Fibroblast of lung (primary cell): Measurements from ENCODE around the gene ACAP3. TPM values are rescaled to one million over a fixed set of nuclear protein-coding genes. Genes with fewer than 3 reads are reported as not detected.

Source experiments
- DNase-seq, 2 donors: peaks; one replicate each; pipeline versions ENCODE4 v3.0.0 to v3.0.0-alpha.2; 2010; ENCODE audit warnings: low read depth in 2 of 2
- H2AFZ ChIP-seq: 2 replicates; pipeline ENCODE4 v1.5.1; 2012; ENCODE audit warnings: low read length, control low read depth, inconsistent platforms
- H3K27ac ChIP-seq: 2 replicates; pipeline ENCODE4 v1.5.1; 2011; ENCODE audit warnings: low read length, control low read depth; ENCODE audit not compliant: insufficient read depth
- H3K27me3 ChIP-seq: 2 replicates; pipeline ENCODE4 v1.5.1; 2011; ENCODE audit warnings: mild to moderate bottlenecking, low read length; ENCODE audit not compliant: control insufficient read depth, insufficient read depth
- H3K36me3 ChIP-seq: 2 replicates; pipeline ENCODE4 v1.5.1; 2011; ENCODE audit warnings: low read length; ENCODE audit not compliant: control insufficient read depth, insufficient read depth
- H3K4me1 ChIP-seq: 2 replicates; pipeline ENCODE4 v1.5.1; 2011; ENCODE audit warnings: low read length; ENCODE audit not compliant: control insufficient read depth, insufficient read depth; ENCODE audit errors: extremely low read depth
- H3K4me2 ChIP-seq: 2 replicates; pipeline ENCODE4 v1.5.1; 2011; ENCODE audit warnings: low read length, control low read depth; ENCODE audit not compliant: insufficient read depth; ENCODE audit errors: extremely low read depth
- H3K4me3 ChIP-seq, 4 experiments: fragments of 200-600 bp in 1 of 4; sonication (generic) in 1 of 4; replicated peaks in 1 of 4; 2 replicates each; pipeline ENCODE4 v1.5.1; 2011 to 2016; ENCODE audit warnings: low read length in 4 of 4, low read depth in 3 of 4, mild to moderate bottlenecking in 3 of 4, control low read depth in 2 of 4, inconsistent platforms in 1 of 4, mixed read lengths in 1 of 4; ENCODE audit not compliant: insufficient read depth in 1 of 4; ENCODE audit errors: control extremely low read depth in 1 of 4
- H3K79me2 ChIP-seq: 2 replicates; pipeline ENCODE4 v1.5.1; 2012; ENCODE audit warnings: mild to moderate bottlenecking, low read length, inconsistent platforms; ENCODE audit not compliant: control insufficient read depth, insufficient read depth
- H3K9ac ChIP-seq: 2 replicates; pipeline ENCODE4 v1.5.1; 2011; ENCODE audit warnings: mild to moderate bottlenecking, low read length, control low read depth; ENCODE audit not compliant: insufficient read depth
- H3K9me3 ChIP-seq: 2 replicates; pipeline ENCODE4 v1.5.1; 2012; ENCODE audit warnings: low read depth, low read length; ENCODE audit not compliant: control insufficient read depth, insufficient read depth
- H4K20me1 ChIP-seq: 2 replicates; pipeline ENCODE4 v1.5.1; 2011; ENCODE audit warnings: low read length; ENCODE audit not compliant: control insufficient read depth, insufficient read depth; ENCODE audit errors: extremely low read depth
- EZH2 ChIP-seq: IDR thresholded peaks from 2 replicates; pipeline ENCODE4 v1.5.1; 2012; ENCODE audit warnings: low read length, control low read depth, mild to moderate bottlenecking; ENCODE audit errors: missing control alignments
- polyA plus RNA-seq, 2 donors: library from polyadenylated mRNA; depleted of rRNA in 1 of 2; stranded (reverse) in 1 of 2; unstranded in 1 of 2; fragments of >200 nt; gene quantifications; 2 replicates each; pipeline ENCODE4 v1.2.1, GENCODE V29; 2011 to 2012; ENCODE audit warnings: missing spikeins in 1 of 2
- total RNA-seq: library from RNA; depleted of rRNA; stranded (reverse); fragments of >200 nt; gene quantifications from 2 replicates; pipeline ENCODE4 v1.2.1, GENCODE V29; 2014
- TF ChIP-seq, protein P1 (sequence below), 2 donors: IDR thresholded peaks in 1 of 2; conservative IDR thresholded peaks in 1 of 2; 1 replicate in 1 of 2; 2 replicates in 1 of 2; pipeline ENCODE4 v1.5.1; 2011 to 2012; ENCODE audit warnings: low read length in 2 of 2, control low read depth in 1 of 2, inconsistent platforms in 1 of 2, low read depth in 1 of 2, mild to moderate bottlenecking in 1 of 2

Gene ACAP3
- total and polyA plus RNA-seq, 2 donors (not counting 1 experiment from before 2014, with no cell fraction given): 15.3 to 50.9 TPM

DNA sequence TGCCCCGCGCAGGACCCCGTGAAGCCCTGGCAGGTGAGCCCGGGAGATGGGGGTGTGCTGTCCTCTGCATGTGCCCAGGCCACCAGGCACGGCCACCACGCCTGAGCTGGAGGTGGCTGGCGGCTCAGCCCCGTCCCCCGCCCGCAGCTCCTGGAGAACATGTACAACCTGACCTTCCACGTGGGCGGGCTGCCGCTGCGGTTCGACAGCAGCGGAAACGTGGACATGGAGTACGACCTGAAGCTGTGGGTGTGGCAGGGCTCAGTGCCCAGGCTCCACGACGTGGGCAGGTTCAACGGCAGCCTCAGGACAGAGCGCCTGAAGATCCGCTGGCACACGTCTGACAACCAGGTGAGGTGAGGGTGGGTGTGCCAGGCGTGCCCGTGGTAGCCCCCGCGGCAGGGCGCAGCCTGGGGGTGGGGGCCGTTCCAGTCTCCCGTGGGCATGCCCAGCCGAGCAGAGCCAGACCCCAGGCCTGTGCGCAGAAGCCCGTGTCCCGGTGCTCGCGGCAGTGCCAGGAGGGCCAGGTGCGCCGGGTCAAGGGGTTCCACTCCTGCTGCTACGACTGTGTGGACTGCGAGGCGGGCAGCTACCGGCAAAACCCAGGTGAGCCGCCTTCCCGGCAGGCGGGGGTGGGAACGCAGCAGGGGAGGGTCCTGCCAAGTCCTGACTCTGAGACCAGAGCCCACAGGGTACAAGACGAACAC, 25.2 kb upstream of the ACAP3 start:
- Histone ChIP-seq H2AFZ (no peak overlapping the region), H3K36me3 (peaks cover 13% of the 10 kb centered on the region), H3K27me3 (no peaks in the 10 kb centered on the region), H4K20me1 (no peaks in the 10 kb centered on the region), H3K4me1 (no peaks in the 10 kb centered on the region), H3K27ac (no peak overlapping the region), H3K9me3 (no peaks in the 10 kb centered on the region), H3K9ac (no peak overlapping the region), H3K4me2 (no peak overlapping the region), H3K79me2 (no peaks in the 10 kb centered on the region), H3K4me3 (no peak overlapping the region)
- no peak for DNase-seq
- no peak for TF ChIP-seq EZH2
- TF ChIP-seq, protein P1, sequence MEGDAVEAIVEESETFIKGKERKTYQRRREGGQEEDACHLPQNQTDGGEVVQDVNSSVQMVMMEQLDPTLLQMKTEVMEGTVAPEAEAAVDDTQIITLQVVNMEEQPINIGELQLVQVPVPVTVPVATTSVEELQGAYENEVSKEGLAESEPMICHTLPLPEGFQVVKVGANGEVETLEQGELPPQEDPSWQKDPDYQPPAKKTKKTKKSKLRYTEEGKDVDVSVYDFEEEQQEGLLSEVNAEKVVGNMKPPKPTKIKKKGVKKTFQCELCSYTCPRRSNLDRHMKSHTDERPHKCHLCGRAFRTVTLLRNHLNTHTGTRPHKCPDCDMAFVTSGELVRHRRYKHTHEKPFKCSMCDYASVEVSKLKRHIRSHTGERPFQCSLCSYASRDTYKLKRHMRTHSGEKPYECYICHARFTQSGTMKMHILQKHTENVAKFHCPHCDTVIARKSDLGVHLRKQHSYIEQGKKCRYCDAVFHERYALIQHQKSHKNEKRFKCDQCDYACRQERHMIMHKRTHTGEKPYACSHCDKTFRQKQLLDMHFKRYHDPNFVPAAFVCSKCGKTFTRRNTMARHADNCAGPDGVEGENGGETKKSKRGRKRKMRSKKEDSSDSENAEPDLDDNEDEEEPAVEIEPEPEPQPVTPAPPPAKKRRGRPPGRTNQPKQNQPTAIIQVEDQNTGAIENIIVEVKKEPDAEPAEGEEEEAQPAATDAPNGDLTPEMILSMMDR (conservative IDR thresholded peaks at IDR 0.05 in 1 of 2, IDR thresholded peaks at IDR 0.05 in 1 of 2; ENCODE audit: low read depth in 1 of 2, low read length in 2 of 2): no peak

DNA sequence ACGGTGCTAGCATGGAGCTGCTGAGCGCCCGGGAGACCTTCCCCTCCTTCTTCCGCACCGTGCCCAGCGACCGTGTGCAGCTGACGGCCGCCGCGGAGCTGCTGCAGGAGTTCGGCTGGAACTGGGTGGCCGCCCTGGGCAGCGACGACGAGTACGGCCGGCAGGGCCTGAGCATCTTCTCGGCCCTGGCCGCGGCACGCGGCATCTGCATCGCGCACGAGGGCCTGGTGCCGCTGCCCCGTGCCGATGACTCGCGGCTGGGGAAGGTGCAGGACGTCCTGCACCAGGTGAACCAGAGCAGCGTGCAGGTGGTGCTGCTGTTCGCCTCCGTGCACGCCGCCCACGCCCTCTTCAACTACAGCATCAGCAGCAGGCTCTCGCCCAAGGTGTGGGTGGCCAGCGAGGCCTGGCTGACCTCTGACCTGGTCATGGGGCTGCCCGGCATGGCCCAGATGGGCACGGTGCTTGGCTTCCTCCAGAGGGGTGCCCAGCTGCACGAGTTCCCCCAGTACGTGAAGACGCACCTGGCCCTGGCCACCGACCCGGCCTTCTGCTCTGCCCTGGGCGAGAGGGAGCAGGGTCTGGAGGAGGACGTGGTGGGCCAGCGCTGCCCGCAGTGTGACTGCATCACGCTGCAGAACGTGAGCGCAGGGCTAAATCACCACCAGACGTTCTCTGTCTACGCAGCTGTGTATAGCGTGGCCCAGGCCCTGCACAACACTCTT, 24.5 kb upstream of the ACAP3 start:
- H3K27me3 ChIP-seq: no peaks in the 10 kb centered on the region
- H4K20me1 ChIP-seq: no peaks in the 10 kb centered on the region
- no peaks in the 10 kb centered on the region for H3K79me2 ChIP-seq
- no peak overlapping the region for H3K27ac ChIP-seq
- DNase-seq: no peak
- TF ChIP-seq, protein P1 (conservative IDR thresholded peaks at IDR 0.05 in 1 of 2, IDR thresholded peaks at IDR 0.05 in 1 of 2; ENCODE audit: low read depth in 1 of 2, low read length in 2 of 2): no peak
- no peak for TF ChIP-seq EZH2
- H3K9me3 ChIP-seq: no peaks in the 10 kb centered on the region
- peaks cover 14% of the 10 kb centered on the region for H3K36me3 ChIP-seq
- H2AFZ ChIP-seq: no peak overlapping the region
- H3K4me1 ChIP-seq: no peaks in the 10 kb centered on the region
- no peak overlapping the region for H3K9ac ChIP-seq
- no peak overlapping the region for H3K4me3 ChIP-seq
- no peak overlapping the region for H3K4me2 ChIP-seq

DNA sequence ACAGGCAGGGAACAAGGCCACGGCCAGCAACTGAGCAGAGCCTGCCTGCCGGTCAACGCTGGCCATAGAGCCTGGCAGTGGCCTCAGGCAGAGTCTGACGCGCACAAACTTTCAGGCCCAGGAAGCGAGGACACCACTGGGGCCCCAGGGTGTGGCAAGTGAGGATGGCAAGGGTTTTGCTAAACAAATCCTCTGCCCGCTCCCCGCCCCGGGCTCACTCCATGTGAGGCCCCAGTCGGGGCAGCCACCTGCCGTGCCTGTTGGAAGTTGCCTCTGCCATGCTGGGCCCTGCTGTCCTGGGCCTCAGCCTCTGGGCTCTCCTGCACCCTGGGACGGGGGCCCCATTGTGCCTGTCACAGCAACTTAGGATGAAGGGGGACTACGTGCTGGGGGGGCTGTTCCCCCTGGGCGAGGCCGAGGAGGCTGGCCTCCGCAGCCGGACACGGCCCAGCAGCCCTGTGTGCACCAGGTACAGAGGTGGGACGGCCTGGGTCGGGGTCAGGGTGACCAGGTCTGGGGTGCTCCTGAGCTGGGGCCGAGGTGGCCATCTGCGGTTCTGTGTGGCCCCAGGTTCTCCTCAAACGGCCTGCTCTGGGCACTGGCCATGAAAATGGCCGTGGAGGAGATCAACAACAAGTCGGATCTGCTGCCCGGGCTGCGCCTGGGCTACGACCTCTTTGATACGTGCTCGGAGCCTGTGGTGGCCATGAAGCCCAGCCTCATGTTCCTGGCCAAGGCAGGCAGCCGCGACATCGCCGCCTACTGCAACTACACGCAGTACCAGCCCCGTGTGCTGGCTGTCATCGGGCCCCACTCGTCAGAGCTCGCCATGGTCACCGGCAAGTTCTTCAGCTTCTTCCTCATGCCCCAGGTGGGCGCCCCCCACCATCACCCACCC, 23.6 kb upstream of the ACAP3 start, which contains the start of gene TAS1R3:
Gene TAS1R3 (plus strand): TSS at position 213 of the 898 bp plus-strand sequence. CDS start 66 bp downstream, at position 279.
- no peak within 1 kb of the TSS for H3K27ac ChIP-seq
- H3K36me3 ChIP-seq: peaks cover 11% of the 10 kb centered on the region
- no peaks in the 10 kb centered on the region for H3K4me1 ChIP-seq
- no peak for TF ChIP-seq EZH2
- TF ChIP-seq, protein P1 (conservative IDR thresholded peaks at IDR 0.05 in 1 of 2, IDR thresholded peaks at IDR 0.05 in 1 of 2; ENCODE audit: low read depth in 1 of 2, low read length in 2 of 2): no peak
- H3K27me3 ChIP-seq: no peaks in the 10 kb centered on the region
- no peaks in the 10 kb centered on the region for H3K79me2 ChIP-seq
- no peak for DNase-seq
- H3K4me2 ChIP-seq: no peak within 1 kb of the TSS
- H2AFZ ChIP-seq: no peak within 1 kb of the TSS
- H3K9ac ChIP-seq: no peak within 1 kb of the TSS
- H3K4me3 ChIP-seq: no peak within 1 kb of the TSS
- no peaks in the 10 kb centered on the region for H3K9me3 ChIP-seq
- no peaks in the 10 kb centered on the region for H4K20me1 ChIP-seq
